ENCODE measurements around the gene SLC43A1. TPM values are rescaled to one million over a fixed set of nuclear protein-coding genes. Genes with fewer than 3 reads are reported as not detected.

Gene SLC43A1
- total RNA-seq, 1 donor from 2014 or later: 5.2 TPM

- TF ChIP-seq, protein P1, sequence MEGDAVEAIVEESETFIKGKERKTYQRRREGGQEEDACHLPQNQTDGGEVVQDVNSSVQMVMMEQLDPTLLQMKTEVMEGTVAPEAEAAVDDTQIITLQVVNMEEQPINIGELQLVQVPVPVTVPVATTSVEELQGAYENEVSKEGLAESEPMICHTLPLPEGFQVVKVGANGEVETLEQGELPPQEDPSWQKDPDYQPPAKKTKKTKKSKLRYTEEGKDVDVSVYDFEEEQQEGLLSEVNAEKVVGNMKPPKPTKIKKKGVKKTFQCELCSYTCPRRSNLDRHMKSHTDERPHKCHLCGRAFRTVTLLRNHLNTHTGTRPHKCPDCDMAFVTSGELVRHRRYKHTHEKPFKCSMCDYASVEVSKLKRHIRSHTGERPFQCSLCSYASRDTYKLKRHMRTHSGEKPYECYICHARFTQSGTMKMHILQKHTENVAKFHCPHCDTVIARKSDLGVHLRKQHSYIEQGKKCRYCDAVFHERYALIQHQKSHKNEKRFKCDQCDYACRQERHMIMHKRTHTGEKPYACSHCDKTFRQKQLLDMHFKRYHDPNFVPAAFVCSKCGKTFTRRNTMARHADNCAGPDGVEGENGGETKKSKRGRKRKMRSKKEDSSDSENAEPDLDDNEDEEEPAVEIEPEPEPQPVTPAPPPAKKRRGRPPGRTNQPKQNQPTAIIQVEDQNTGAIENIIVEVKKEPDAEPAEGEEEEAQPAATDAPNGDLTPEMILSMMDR (IDR thresholded peaks at IDR 0.05; ENCODE audit: partially characterized antibody, unreplicated experiment): no peak
- H3K27me3 Mint-ChIP-seq (ENCODE audit: unreplicated experiment): peaks cover 22% of the 10 kb centered on the region
- no peak for DNase-seq
- no peaks in the 10 kb centered on the region for H3K36me3 Mint-ChIP-seq (ENCODE audit: unreplicated experiment)
- H3K4me3 Mint-ChIP-seq (ENCODE audit: unreplicated experiment): no peak overlapping the region
- peaks cover 12% of the 10 kb centered on the region for H3K9me3 Mint-ChIP-seq (ENCODE audit: unreplicated experiment)
- H3K27ac Mint-ChIP-seq (ENCODE audit: unreplicated experiment): no peak overlapping the region
- peaks cover 37% of the 10 kb centered on the region for H3K4me1 Mint-ChIP-seq (ENCODE audit: low read depth, unreplicated experiment)
Observed at GRCh38 chr11:57484141-57484710, 31.3 kb downstream of the SLC43A1 start.

- peaks cover 26% of the 10 kb centered on the region for H3K27me3 Mint-ChIP-seq (ENCODE audit: unreplicated experiment)
- H3K27ac Mint-ChIP-seq (ENCODE audit: unreplicated experiment): peak overlapping the region; percentile 46
- H3K4me1 Mint-ChIP-seq (ENCODE audit: low read depth, unreplicated experiment): peaks cover 41% of the 10 kb centered on the region
- no peaks in the 10 kb centered on the region for H3K36me3 Mint-ChIP-seq (ENCODE audit: unreplicated experiment)
- DNase-seq: no peak
- peaks cover 12% of the 10 kb centered on the region for H3K9me3 Mint-ChIP-seq (ENCODE audit: unreplicated experiment)
- TF ChIP-seq, protein P1 (IDR thresholded peaks at IDR 0.05; ENCODE audit: partially characterized antibody, unreplicated experiment): no peak
- peak overlapping the region; percentile 78 for H3K4me3 Mint-ChIP-seq (ENCODE audit: unreplicated experiment)
Observed at GRCh38 chr11:57483562-57483918, 32.0 kb downstream of the SLC43A1 start.

- DNase-seq: peak; percentile 88
- H3K36me3 Mint-ChIP-seq (ENCODE audit: unreplicated experiment): no peaks in the 10 kb centered on the region
Observed at GRCh38 chr11:57482782-57483561, 32.5 kb downstream of the SLC43A1 start.

GRCh38 chr11:57481915-57482781 lies 33.4 kb downstream of the SLC43A1 start:
- Mint-ChIP-seq H3K9me3 (ENCODE audit: unreplicated experiment) (peaks cover 25% of the 10 kb centered on the region), H3K4me1 (ENCODE audit: low read depth, unreplicated experiment) (peaks cover 38% of the 10 kb centered on the region), H3K36me3 (ENCODE audit: unreplicated experiment) (peaks cover 3% of the 10 kb centered on the region), H3K4me3 (ENCODE audit: unreplicated experiment) (peak overlapping the region; percentile 84), H3K27me3 (ENCODE audit: unreplicated experiment) (peaks cover 27% of the 10 kb centered on the region), H3K27ac (ENCODE audit: unreplicated experiment) (peak overlapping the region; percentile 78)
- DNase-seq: no peak
- TF ChIP-seq, protein P1 (IDR thresholded peaks at IDR 0.05; ENCODE audit: partially characterized antibody, unreplicated experiment): no peak

More at GRCh38 chr11:57482782-57483561, 32.5 kb downstream of the SLC43A1 start:
- peak overlapping the region; percentile 46 for H3K27ac Mint-ChIP-seq (ENCODE audit: unreplicated experiment)
- peaks cover 39% of the 10 kb centered on the region for H3K4me1 Mint-ChIP-seq (ENCODE audit: low read depth, unreplicated experiment)
- H3K4me3 Mint-ChIP-seq (ENCODE audit: unreplicated experiment): peak overlapping the region; percentile 78
- H3K27me3 Mint-ChIP-seq (ENCODE audit: unreplicated experiment): peaks cover 26% of the 10 kb centered on the region
- H3K9me3 Mint-ChIP-seq (ENCODE audit: unreplicated experiment): peaks cover 17% of the 10 kb centered on the region
- TF ChIP-seq, protein P1 (IDR thresholded peaks at IDR 0.05; ENCODE audit: partially characterized antibody, unreplicated experiment): peak; percentile 87

Measured in glutamatergic neuron (in vitro differentiated cells).